Esophagus muscularis mucosa (tissue), 4 donors: ENCODE results near the gene GSTO1. TPM values are rescaled to one million over a fixed set of nuclear protein-coding genes. Genes with fewer than 3 reads are reported as not detected.

Experiments used
- DNase-seq: peaks from one replicate; pipeline ENCODE4 v3.0.0-alpha.2; 2017; ENCODE audit errors: extremely low spot score
- H3K27ac ChIP-seq, 4 donors: fragments of 200-600 bp; sonication (generic); replicated peaks in 1 of 4; 1 replicate in 3 of 4; 2 replicates in 1 of 4; pipeline ENCODE4 v1.5.1; 2016 to 2019; ENCODE audit warnings: mild to moderate bottlenecking in 1 of 4
- H3K27me3 ChIP-seq, 4 donors: fragments of 200-600 bp; sonication (generic); one replicate each; pipeline versions ENCODE4 v1.5.1 to v1.6.0; 2016 to 2019
- H3K36me3 ChIP-seq, 4 donors: fragments of 200-600 bp; sonication (generic); one replicate each; pipeline ENCODE4 v1.5.1; 2016 to 2019
- H3K4me1 ChIP-seq, 4 donors: fragments of 200-600 bp; sonication (generic); one replicate each; pipeline ENCODE4 v1.5.1; 2016 to 2019
- H3K4me3 ChIP-seq, 4 donors: fragments of 200-600 bp; sonication (generic); 1 replicate in 2 of 4; 2 replicates in 2 of 4; pipeline ENCODE4 v1.5.1; 2016 to 2019; ENCODE audit warnings: mild to moderate bottlenecking in 4 of 4, moderate library complexity in 1 of 4
- H3K9me3 ChIP-seq, 4 donors: fragments of 200-600 bp; sonication (generic); 1 replicate in 3 of 4; 2 replicates in 1 of 4; pipeline ENCODE4 v1.5.1; 2016 to 2019
- EP300 ChIP-seq: sonication (generic); formaldehyde crosslinking; IDR thresholded peaks from one replicate; pipeline ENCODE4 v1.6.1; 2017; ENCODE audit warnings: antibody characterized with exemption
- POLR2A ChIP-seq: fragments of 450-650 bp; IDR thresholded peaks from one replicate; pipeline ENCODE4 v1.6.1; 2017; ENCODE audit warnings: antibody characterized with exemption, moderate library complexity, mild to moderate bottlenecking, low read depth
- POLR2AphosphoS5 ChIP-seq, 2 donors: sonication (generic); formaldehyde crosslinking; IDR thresholded peaks; one replicate each; pipeline ENCODE4 v1.6.1; 2017; ENCODE audit warnings: antibody characterized with exemption in 2 of 2
- WGBS: methylation state at CpG from one replicate; pipeline ENCODE4 v1.1.5; 2018; 5-methylcytosine and 5-hydroxymethylcytosine counted together
- intact Hi-C: fragments of 100-400 bp; cut with DNase I; formaldehyde crosslinking; loops from one replicate; pipeline ENCODE4 v1.15.1; 2023
- small RNA-seq, 3 donors: library from RNA; depleted of rRNA; stranded (forward); fragments of <200 nt; gene quantifications; one replicate each; pipeline ENCODE3, GENCODE V24; 2016
- total RNA-seq, 4 donors: library from RNA; depleted of rRNA; stranded (reverse); fragments of >200 nt; gene quantifications; one replicate each; pipeline versions ENCODE4 v1.1.0 to v1.2.1, GENCODE V29; 2016
- TF ChIP-seq, protein P1 (sequence below), 3 experiments: fragments of 200-600 bp in 2 of 3; fragments of 450-650 bp in 1 of 3; sonication (generic) in 2 of 3; IDR thresholded peaks; one replicate each; pipeline ENCODE4 v1.5.1; 2017 to 2019; ENCODE audit warnings: antibody characterized with exemption in 3 of 3, mild to moderate bottlenecking in 2 of 3, moderate library complexity in 1 of 3

GSTO1 gene
- total RNA-seq, 4 donors from 2014 or later = 123 to 172 (median 152) TPM

DNA sequence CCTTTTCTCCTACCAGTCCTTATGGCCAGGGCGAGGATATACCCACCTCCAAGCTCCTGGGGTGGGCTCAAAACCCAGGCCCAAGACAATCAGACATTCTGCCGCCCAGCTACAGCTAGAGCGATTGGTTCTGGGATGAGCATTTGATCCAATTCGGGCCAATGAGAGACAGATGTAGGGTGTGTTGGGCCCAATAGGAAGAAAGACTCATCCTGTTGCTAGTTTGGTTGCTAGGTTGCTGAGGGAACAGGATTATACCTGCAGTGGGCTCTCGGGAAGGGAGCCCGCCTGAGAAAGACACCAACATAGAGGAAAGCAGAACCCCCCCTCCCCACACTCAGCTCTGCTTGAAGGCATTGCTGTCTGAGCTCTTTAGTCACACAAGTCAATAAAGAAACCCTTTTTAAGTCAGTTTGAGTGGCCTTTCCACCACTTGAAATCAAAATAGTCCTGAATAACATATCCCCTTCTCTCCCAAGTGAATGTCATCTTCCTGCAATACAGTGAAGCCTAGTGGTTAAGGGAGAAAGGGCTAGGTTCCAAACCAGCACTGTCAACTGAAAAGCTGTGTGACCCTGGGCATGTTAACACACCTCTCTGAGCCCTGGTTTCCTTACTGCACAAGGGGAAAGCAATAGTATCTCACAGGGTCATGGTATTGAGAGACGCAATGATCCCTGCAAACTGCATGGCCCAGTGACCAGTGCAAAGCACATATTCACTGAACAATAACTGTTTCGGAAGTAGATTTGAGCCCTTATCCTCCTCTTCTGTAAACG, 61.8 kb downstream of the GSTO1 start:
- Histone ChIP-seq H3K27ac (peak overlapping the region; percentile 74 to 99 (median 82)), H3K4me3 (no peak overlapping the region), H3K36me3 (peaks cover 28 to 60% (median 44%) of the 10 kb centered on the region in 4 donors), H3K4me1 (peaks cover 75 to 81% (median 78%) of the 10 kb centered on the region in 4 donors), H3K9me3 (no peaks in the 10 kb centered on the region), H3K27me3 (no peaks in the 10 kb centered on the region)
- no peak for DNase-seq
- intact Hi-C loops = no loop called here
- 86% methylated on average over 9 of the region's 9 CpGs for WGBS
- no peak for TF ChIP-seq POLR2A
- TF ChIP-seq, protein P1, sequence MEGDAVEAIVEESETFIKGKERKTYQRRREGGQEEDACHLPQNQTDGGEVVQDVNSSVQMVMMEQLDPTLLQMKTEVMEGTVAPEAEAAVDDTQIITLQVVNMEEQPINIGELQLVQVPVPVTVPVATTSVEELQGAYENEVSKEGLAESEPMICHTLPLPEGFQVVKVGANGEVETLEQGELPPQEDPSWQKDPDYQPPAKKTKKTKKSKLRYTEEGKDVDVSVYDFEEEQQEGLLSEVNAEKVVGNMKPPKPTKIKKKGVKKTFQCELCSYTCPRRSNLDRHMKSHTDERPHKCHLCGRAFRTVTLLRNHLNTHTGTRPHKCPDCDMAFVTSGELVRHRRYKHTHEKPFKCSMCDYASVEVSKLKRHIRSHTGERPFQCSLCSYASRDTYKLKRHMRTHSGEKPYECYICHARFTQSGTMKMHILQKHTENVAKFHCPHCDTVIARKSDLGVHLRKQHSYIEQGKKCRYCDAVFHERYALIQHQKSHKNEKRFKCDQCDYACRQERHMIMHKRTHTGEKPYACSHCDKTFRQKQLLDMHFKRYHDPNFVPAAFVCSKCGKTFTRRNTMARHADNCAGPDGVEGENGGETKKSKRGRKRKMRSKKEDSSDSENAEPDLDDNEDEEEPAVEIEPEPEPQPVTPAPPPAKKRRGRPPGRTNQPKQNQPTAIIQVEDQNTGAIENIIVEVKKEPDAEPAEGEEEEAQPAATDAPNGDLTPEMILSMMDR (IDR thresholded peaks at IDR 0.05) = no peak
- no peak for TF ChIP-seq EP300
- no peak for TF ChIP-seq POLR2AphosphoS5 (IDR thresholded peaks at IDR 0.05)

Small RNAs within 50 kb of the gene (small RNA-seq; reads per million reads assigned to genes)
- gene MIR4482 (0.08 to 0.56 (median 0.34) reads per million in 3 donors), gene MIR609 (0 reads per million in 3 donors)

Other genes with a start within 250 kb of the GSTO1 start
- under 1 TPM in 3 of 4 donors, not detected in 1; 0.17 to 0.29 (median 0.26) TPM for gene COL17A1, start 169.0 kb upstream of the GSTO1 start, total RNA-seq
- gene SFR1, start 132.7 kb upstream of the GSTO1 start, total RNA-seq = 1 to 10 TPM; 4.9 to 9.1 (median 7.8) TPM
- under 1 TPM in 2 of 4 donors, not detected in 2; 0.17 to 0.33 TPM for gene CFAP43, start 22.5 kb upstream of the GSTO1 start, total RNA-seq
- under 1 TPM; 0.42 to 0.99 (median 0.63) TPM for gene GSTO2, start 14.3 kb downstream of the GSTO1 start, total RNA-seq
- 10 to 100 TPM; 18.7 to 56.0 (median 39.9) TPM for gene ITPRIP, start 83.6 kb downstream of the GSTO1 start, total RNA-seq
- gene CFAP58, start 98.9 kb downstream of the GSTO1 start, total RNA-seq = 1 to 10 TPM in 2 of 4 donors, under 1 TPM in 2; 0.71 to 1.6 (median 1.0) TPM